Endothelial cell of umbilical vein (primary cell): ENCODE measurements around the gene THAP10.

Experiments used
- CTCF ChIP-seq, 2 donors: IDR thresholded peaks; 1 replicate in 1 of 2; 2 replicates in 1 of 2; pipeline ENCODE4 v1.5.1; 2011; ENCODE audit warnings: low read length in 2 of 2, mild to moderate bottlenecking in 2 of 2, moderate library complexity in 2 of 2, control low read depth in 1 of 2, inconsistent platforms in 1 of 2, low read depth in 1 of 2; ENCODE audit not compliant: insufficient read depth in 1 of 2; ENCODE audit errors: extremely low read depth in 1 of 2
- EZH2 ChIP-seq: IDR thresholded peaks from 2 replicates; pipeline ENCODE4 v1.6.1; 2012; ENCODE audit warnings: borderline replicate concordance, low read depth, mild to moderate bottlenecking, moderate library complexity, low read length, inconsistent platforms; ENCODE audit not compliant: severe bottlenecking
- FOS ChIP-seq: IDR thresholded peaks from 2 replicates; pipeline ENCODE4 v1.6.1; 2011; ENCODE audit warnings: mild to moderate bottlenecking, low read length, moderate library complexity, borderline replicate concordance; ENCODE audit not compliant: insufficient read depth
- GATA2 ChIP-seq: IDR thresholded peaks from 2 replicates; pipeline ENCODE4 v1.7.0; 2011; ENCODE audit warnings: low read depth, mild to moderate bottlenecking, moderate library complexity, mixed read lengths, low read length; ENCODE audit not compliant: insufficient read length, insufficient read depth
- POLR2A ChIP-seq: IDR thresholded peaks from 2 replicates; pipeline ENCODE4 v1.6.1; 2012; ENCODE audit warnings: low read depth, mild to moderate bottlenecking, control low read depth, low read length
- POLR2AphosphoS5 ChIP-seq: IDR thresholded peaks from 2 replicates; pipeline ENCODE4 v1.6.1; 2012; ENCODE audit warnings: low read depth, mild to moderate bottlenecking, control low read depth, low read length, moderate library complexity; ENCODE audit not compliant: insufficient read depth

GRCh38 chr15:70935631-70936030, 43.4 kb upstream of the THAP10 start:
- TF ChIP-seq POLR2AphosphoS5 (no peak), CTCF (IDR thresholded peaks at IDR 0.05; ENCODE audit: extremely low read depth in 1 of 2, insufficient read depth in 1 of 2, low read depth in 1 of 2, low read length in 2 of 2) (no peak), FOS (no peak), POLR2A (no peak), GATA2 (no peak), EZH2 (no peak)
